Loucy (cell line): Measurements from ENCODE around the gene UTRN.

Source experiments
- EZH2phosphoT487 ChIP-seq: fragments of 200-600 bp; IDR thresholded peaks from 2 replicates; pipeline ENCODE4 v1.6.1; 2018; ENCODE audit warnings: antibody characterized with exemption, mild to moderate bottlenecking, moderate library complexity, borderline replicate concordance
- TF ChIP-seq, protein P1 (sequence below): fragments of 200-600 bp; sonication (generic); conservative IDR thresholded peaks from 2 replicates; pipeline ENCODE4 v1.5.1; 2014; ENCODE audit warnings: mild to moderate bottlenecking, antibody characterized with exemption, low read length

DNA sequence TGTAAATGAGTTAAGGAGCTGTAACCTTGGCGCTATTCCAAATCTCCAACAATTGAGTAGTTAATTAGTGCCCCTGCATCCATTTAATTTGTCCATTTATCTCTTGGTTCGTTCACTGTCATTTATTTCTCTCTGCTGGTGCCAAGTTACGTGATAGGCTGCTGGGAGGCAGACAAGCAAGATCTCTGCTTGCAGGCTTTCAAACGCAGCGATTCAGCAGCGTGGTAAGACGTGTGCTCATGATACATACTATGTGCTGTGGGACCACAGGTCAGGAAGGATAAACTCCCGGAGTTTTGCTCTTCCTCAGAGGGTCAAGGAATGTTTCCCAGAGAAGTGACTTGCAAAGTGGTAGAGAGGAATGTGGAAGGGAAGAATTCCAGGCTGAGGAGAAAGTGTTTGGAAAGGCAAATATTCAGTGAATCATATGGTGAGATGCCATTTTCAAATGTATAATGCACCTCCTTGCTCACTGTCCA, 46.4 kb downstream of the UTRN start:
- no peak for TF ChIP-seq EZH2phosphoT487
- TF ChIP-seq, protein P1, sequence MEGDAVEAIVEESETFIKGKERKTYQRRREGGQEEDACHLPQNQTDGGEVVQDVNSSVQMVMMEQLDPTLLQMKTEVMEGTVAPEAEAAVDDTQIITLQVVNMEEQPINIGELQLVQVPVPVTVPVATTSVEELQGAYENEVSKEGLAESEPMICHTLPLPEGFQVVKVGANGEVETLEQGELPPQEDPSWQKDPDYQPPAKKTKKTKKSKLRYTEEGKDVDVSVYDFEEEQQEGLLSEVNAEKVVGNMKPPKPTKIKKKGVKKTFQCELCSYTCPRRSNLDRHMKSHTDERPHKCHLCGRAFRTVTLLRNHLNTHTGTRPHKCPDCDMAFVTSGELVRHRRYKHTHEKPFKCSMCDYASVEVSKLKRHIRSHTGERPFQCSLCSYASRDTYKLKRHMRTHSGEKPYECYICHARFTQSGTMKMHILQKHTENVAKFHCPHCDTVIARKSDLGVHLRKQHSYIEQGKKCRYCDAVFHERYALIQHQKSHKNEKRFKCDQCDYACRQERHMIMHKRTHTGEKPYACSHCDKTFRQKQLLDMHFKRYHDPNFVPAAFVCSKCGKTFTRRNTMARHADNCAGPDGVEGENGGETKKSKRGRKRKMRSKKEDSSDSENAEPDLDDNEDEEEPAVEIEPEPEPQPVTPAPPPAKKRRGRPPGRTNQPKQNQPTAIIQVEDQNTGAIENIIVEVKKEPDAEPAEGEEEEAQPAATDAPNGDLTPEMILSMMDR = no peak
